Right renal pelvis (tissue), 4 donors: Measurements from ENCODE around the gene IL3. TPM values are rescaled to one million over a fixed set of nuclear protein-coding genes. Genes with fewer than 3 reads are reported as not detected.
A peak's percentile ranks its signal among the peaks of the same experiment; 100 is the strongest.

Experiments
- DNase-seq, 4 donors: peaks; one replicate each; pipeline ENCODE4 v3.0.0-alpha.2; 2013; ENCODE audit warnings: low read depth in 4 of 4, low spot score in 3 of 4, missing footprints in 1 of 4
- polyA plus RNA-seq, 4 donors: library from polyadenylated mRNA; unstranded; fragments of 120-200 nt; gene quantifications; one replicate each; pipeline ENCODE4 v1.2.1, GENCODE V29; 2013; ENCODE audit not compliant: insufficient read length in 4 of 4

IL3 gene, protein sequence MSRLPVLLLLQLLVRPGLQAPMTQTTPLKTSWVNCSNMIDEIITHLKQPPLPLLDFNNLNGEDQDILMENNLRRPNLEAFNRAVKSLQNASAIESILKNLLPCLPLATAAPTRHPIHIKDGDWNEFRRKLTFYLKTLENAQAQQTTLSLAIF
- not detected for polyA plus RNA-seq

- no peak for DNase-seq
Measured at GRCh38 chr5:132060501-132061161, at the start of gene IL3. TSS of gene IL3 (plus strand) at chr5:132060655. CDS start at chr5:132060707, 52 bp downstream.

DNA sequence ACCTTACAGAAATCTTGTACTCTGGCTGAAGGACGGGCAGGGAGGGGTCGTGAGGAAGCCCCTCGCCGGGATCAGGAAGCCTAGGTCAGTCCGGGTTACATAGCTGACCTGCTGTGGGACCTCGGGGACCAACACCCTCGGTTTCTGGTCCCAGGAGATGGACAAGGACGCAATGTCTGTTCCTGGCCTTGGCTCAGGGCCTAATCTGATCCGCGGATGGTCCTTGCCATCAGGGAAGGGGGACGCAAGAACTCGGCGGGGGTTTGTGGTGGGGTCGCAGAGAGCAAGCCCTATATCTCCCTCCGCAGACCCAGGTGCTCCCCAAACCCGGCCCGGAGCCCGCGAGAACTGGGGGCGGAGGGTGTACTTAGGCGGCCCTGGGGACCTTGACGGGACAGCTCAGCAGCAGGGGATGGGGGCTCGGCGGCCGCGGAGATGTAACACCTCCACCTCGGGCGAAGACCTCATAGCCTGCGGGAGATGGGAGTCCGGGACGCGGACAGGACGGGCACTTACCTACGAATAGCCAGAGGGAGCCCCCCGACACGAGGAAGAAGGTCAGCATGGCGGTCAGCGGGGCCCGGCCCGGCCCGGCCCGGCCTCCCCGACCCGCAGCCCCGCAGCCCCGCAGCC, 49.4 kb upstream of the IL3 start:
- DNase-seq: no peak

GRCh38 chr5:132011622-132012343, 48.7 kb upstream of the IL3 start, which contains the start of gene ACSL6:
TSS of gene ACSL6 (minus strand) at chr5:132011658. CDS start at chr5:132011553, 105 bp downstream.
- no peak for DNase-seq

- DNase-seq: peak; percentile 61 to 74 (median 68)
Measured at GRCh38 chr5:132012371-132013005, 48.0 kb upstream of the IL3 start.

DNA sequence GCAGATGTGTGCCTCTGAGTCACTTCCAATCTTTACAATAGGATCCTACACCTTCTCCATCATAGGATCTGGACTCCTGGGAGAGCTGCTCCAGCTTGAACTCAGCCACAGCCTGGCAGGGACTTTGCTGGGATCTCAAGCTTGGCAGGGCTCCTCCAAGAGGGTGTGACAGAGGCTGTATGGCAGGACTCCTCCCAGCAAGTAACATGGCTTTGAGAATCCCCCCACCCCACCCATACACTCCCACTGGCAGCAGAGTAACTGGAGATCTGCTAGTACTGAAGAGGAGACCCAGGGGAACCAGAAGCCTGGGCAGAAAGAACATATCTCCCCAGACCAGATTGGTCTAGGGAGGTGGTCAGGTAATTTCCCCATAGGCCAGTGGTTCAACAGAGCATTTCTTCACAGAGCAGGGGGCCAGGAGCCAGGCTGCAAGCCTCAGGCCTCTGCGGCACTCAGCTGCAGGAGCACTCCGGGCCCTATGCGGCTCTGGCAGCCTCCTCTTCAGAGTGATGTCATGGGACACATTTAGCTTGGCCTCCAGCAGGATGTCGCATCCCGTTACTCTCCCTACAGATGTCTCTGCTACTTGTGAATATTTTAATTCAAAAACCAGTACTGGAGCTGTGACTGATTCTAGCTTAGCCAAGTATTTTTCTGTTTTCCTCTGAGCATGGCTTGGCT, 47.3 kb upstream of the IL3 start:
- DNase-seq: no peak

DNA sequence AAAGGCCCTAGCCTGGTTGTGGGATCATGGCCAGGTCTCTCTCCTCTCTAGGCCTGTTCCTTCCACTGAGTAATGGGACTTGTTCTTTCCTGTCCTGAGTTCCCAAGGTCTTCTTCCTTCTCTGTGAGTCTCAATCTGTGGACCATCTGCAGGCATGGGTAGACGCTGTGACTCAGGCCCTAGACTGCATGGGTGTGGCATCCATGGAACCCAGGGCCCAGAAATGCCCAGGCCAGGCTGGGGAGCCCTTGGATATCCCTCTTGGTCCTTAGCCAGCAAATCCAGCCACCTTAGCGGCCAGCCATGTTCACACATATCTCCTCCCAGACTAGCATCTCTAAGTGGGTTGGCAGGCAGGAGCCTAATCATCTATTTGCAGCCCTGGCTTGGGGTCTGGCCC, 46.7 kb upstream of the IL3 start:
- no peak for DNase-seq

GRCh38 chr5:132016721-132017250, 43.7 kb upstream of the IL3 start:
- DNase-seq: no peak

DNA sequence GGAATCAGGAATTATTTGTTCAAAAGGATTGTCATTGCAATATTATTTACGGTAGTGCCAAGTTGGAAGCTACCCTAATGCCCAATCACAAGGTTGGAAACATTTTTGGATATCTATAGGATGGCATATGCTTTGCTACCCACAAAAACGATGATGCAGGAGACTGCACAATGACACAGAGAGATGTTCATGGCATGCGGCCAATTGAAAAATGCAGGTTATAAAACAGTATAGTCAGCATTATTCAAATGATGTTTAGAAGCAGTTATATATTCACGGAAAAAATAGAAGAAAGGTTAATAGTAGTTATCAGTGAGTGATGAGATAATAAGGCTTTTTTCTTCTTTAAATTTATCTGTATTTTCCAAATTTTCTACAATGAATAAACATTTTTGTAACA, 43.1 kb upstream of the IL3 start:
- DNase-seq: no peak

- DNase-seq: no peak
Measured at GRCh38 chr5:132017738-132018625, 42.5 kb upstream of the IL3 start.

- DNase-seq: no peak
Measured at GRCh38 chr5:132019337-132019736, 41.1 kb upstream of the IL3 start.

DNA sequence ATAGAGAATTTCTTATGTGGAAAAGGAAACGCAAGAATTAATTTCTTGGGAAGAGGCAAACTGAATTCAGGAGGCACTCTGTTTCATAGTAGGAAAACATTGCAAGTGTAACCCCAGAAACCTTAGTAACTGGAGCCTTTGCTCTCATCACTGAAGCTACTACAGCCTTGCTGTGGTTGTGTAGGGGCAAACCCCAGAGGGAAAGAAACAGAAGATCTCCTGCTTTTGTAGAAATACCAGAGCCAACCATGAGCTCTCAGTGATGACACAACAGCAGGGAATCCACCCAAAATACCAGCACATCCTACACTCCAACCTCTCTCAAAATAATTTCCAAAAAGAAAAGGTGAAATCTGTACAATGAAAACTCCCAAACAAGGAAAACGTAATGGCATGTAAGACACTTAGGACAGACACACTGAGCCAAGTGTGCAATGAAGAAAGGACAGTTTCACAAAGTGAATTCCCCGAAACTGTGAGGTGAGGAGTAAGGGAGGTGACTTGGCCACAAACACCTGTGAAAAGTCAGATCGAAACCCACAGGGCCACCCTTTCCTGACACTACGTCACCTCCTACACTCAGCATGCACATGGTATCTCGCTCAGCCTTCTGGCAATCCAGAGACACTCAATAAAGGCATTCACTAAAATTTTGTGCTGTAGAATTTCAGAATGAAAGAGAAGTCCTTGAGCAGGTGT, 40.4 kb upstream of the IL3 start:
- DNase-seq: no peak

DNA sequence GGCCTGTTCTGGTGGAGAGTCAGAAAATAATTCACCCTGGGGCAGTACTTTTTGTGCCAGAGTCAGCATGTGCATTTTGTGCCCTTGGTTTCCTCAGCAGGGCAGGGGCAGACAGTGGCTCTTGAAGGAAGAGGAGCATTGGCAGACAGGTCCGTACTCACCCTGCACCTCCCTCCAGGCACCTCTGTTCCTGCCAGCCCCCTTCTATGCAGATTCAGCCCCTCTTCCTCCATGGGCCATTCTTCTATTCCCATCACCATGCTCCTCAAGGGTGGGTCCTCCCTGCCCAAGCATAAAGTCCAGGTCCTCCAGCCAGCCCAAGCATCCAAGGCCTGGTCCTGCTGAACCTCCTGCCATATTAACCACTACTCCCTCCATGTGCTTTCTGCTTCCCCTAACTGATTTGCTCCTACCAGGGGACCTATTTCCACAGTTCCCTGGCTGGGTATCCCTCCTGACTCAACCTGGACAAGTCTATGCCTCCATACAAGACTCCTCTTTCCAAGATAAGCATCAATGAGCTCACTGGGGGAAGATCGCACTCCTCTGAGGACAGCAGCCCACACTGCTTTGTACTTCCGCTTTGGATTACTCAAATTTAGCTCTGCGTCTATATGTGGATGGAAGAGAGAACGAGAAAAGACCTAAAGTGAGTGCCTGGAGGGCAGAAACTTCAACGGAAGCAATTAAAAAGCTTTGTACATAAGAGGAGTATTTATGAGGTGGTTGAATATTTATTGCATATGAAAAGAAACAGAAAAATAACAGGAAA, 39.7 kb upstream of the IL3 start:
- no peak for DNase-seq

GRCh38 chr5:132021654-132022053, 38.8 kb upstream of the IL3 start:
- DNase-seq: no peak

DNA sequence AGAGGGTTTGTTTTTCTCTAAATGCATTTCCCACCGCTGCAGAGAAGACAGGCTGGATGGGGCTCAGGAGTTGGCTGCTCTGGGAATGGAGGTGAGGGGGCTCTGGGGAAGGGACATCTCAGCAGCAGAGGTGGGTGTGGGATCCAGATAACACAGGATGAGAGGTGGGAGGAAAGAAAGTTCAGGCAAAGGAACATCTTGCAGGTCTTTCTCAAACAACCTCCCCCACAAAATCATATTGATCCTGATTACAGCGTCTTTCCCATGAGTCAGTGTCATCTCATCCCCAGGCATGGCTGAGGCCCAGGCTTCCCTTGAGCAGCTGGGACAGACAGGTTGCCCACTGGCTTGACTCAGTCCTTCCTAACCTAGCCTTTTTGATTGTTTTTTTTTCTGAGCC, 37.7 kb upstream of the IL3 start:
- DNase-seq: no peak

- DNase-seq: no peak
Measured at GRCh38 chr5:132023258-132024116, 37.0 kb upstream of the IL3 start.

- no peak for DNase-seq
Measured at GRCh38 chr5:132024117-132024435, 36.4 kb upstream of the IL3 start.
